Measurements from ENCODE around the gene TMEM245. TPM values are rescaled to one million over a fixed set of nuclear protein-coding genes. Genes with fewer than 3 reads are reported as not detected.

TMEM245 gene
- total RNA-seq, 1 donor from 2014 or later, result 26.5 TPM

GRCh38 chr9:109083813-109084405 is 35.8 kb downstream of the TMEM245 start:
- no peak overlapping the region for H3K27ac Mint-ChIP-seq (ENCODE audit: unreplicated experiment)
- no peaks in the 10 kb centered on the region for H3K4me1 Mint-ChIP-seq (ENCODE audit: low read depth, unreplicated experiment)
- H3K27me3 Mint-ChIP-seq (ENCODE audit: unreplicated experiment), result peaks cover 2% of the 10 kb centered on the region
- TF ChIP-seq, protein P1, sequence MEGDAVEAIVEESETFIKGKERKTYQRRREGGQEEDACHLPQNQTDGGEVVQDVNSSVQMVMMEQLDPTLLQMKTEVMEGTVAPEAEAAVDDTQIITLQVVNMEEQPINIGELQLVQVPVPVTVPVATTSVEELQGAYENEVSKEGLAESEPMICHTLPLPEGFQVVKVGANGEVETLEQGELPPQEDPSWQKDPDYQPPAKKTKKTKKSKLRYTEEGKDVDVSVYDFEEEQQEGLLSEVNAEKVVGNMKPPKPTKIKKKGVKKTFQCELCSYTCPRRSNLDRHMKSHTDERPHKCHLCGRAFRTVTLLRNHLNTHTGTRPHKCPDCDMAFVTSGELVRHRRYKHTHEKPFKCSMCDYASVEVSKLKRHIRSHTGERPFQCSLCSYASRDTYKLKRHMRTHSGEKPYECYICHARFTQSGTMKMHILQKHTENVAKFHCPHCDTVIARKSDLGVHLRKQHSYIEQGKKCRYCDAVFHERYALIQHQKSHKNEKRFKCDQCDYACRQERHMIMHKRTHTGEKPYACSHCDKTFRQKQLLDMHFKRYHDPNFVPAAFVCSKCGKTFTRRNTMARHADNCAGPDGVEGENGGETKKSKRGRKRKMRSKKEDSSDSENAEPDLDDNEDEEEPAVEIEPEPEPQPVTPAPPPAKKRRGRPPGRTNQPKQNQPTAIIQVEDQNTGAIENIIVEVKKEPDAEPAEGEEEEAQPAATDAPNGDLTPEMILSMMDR (IDR thresholded peaks at IDR 0.05; ENCODE audit: partially characterized antibody, unreplicated experiment), result no peak
- no peak for DNase-seq
- no peak overlapping the region for H3K4me3 Mint-ChIP-seq (ENCODE audit: unreplicated experiment)
- H3K9me3 Mint-ChIP-seq (ENCODE audit: unreplicated experiment), result no peaks in the 10 kb centered on the region
- H3K36me3 Mint-ChIP-seq (ENCODE audit: unreplicated experiment), result no peaks in the 10 kb centered on the region

GRCh38 chr9:109083141-109083540 is 36.6 kb downstream of the TMEM245 start:
- Mint-ChIP-seq H3K4me3 (ENCODE audit: unreplicated experiment) (no peak overlapping the region), H3K4me1 (ENCODE audit: low read depth, unreplicated experiment) (no peaks in the 10 kb centered on the region), H3K9me3 (ENCODE audit: unreplicated experiment) (no peaks in the 10 kb centered on the region), H3K27me3 (ENCODE audit: unreplicated experiment) (peaks cover 2% of the 10 kb centered on the region), H3K27ac (ENCODE audit: unreplicated experiment) (no peak overlapping the region), H3K36me3 (ENCODE audit: unreplicated experiment) (no peaks in the 10 kb centered on the region)
- no peak for DNase-seq
- TF ChIP-seq, protein P1 (IDR thresholded peaks at IDR 0.05; ENCODE audit: partially characterized antibody, unreplicated experiment), result no peak

GRCh38 chr9:109082091-109082620 is 37.6 kb downstream of the TMEM245 start:
- peaks cover 2% of the 10 kb centered on the region for H3K27me3 Mint-ChIP-seq (ENCODE audit: unreplicated experiment)
- H3K4me3 Mint-ChIP-seq (ENCODE audit: unreplicated experiment), result no peak overlapping the region
- H3K4me1 Mint-ChIP-seq (ENCODE audit: low read depth, unreplicated experiment), result no peaks in the 10 kb centered on the region
- H3K9me3 Mint-ChIP-seq (ENCODE audit: unreplicated experiment), result no peaks in the 10 kb centered on the region
- no peak for DNase-seq
- no peak overlapping the region for H3K27ac Mint-ChIP-seq (ENCODE audit: unreplicated experiment)
- TF ChIP-seq, protein P1 (IDR thresholded peaks at IDR 0.05; ENCODE audit: partially characterized antibody, unreplicated experiment), result no peak
- no peaks in the 10 kb centered on the region for H3K36me3 Mint-ChIP-seq (ENCODE audit: unreplicated experiment)

- H3K4me3 Mint-ChIP-seq (ENCODE audit: unreplicated experiment), result no peak overlapping the region
- TF ChIP-seq, protein P1 (IDR thresholded peaks at IDR 0.05; ENCODE audit: partially characterized antibody, unreplicated experiment), result no peak
- H3K27ac Mint-ChIP-seq (ENCODE audit: unreplicated experiment), result no peak overlapping the region
- no peak for DNase-seq
- no peaks in the 10 kb centered on the region for H3K4me1 Mint-ChIP-seq (ENCODE audit: low read depth, unreplicated experiment)
- H3K27me3 Mint-ChIP-seq (ENCODE audit: unreplicated experiment), result no peaks in the 10 kb centered on the region
- no peaks in the 10 kb centered on the region for H3K36me3 Mint-ChIP-seq (ENCODE audit: unreplicated experiment)
- H3K9me3 Mint-ChIP-seq (ENCODE audit: unreplicated experiment), result no peaks in the 10 kb centered on the region
These were observed 45.4 kb downstream of the TMEM245 start for GRCh38 chr9:109074236-109074889.

DNA sequence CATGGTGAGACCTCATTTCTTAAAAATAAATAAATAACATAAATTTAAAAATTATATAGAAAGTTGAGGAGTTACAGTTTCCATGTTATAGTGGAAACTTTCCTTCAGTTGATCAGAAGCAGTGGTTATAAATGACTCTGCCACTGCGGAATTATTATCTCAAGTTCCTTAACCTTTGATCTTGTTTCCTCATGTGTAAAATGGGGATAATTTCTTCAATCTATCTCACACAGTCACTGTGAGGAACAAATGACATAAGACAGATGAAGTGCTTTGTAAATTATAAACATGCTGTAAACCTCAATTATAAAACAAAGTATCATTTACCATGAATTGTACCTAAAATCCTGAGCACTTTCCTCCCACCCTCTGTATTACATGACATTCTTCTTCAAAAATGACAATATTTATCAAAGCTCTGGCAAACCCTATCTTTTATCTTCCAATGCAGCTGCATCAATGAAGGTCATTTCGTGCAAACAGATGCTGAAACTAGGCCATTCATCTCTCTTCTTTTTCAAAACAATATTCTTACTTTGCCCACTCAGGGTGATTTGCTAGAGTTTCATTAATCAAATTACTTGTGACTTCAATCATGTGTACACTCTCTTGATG is 46.8 kb downstream of the TMEM245 start:
- Mint-ChIP-seq H3K27ac (ENCODE audit: unreplicated experiment) (no peak overlapping the region), H3K4me1 (ENCODE audit: low read depth, unreplicated experiment) (no peaks in the 10 kb centered on the region), H3K27me3 (ENCODE audit: unreplicated experiment) (no peaks in the 10 kb centered on the region), H3K36me3 (ENCODE audit: unreplicated experiment) (no peaks in the 10 kb centered on the region), H3K9me3 (ENCODE audit: unreplicated experiment) (no peaks in the 10 kb centered on the region), H3K4me3 (ENCODE audit: unreplicated experiment) (no peak overlapping the region)
- no peak for DNase-seq
- TF ChIP-seq, protein P1 (IDR thresholded peaks at IDR 0.05; ENCODE audit: partially characterized antibody, unreplicated experiment), result no peak

All from glutamatergic neuron (in vitro differentiated cells).